Measurements from ENCODE around the gene NRIP3.
"Not testable (repeated sequence)": the region's sequence is repeated elsewhere in the genome, so short reads cannot be mapped to it uniquely, and the experiment has no call there.

NRIP3 gene

DNA sequence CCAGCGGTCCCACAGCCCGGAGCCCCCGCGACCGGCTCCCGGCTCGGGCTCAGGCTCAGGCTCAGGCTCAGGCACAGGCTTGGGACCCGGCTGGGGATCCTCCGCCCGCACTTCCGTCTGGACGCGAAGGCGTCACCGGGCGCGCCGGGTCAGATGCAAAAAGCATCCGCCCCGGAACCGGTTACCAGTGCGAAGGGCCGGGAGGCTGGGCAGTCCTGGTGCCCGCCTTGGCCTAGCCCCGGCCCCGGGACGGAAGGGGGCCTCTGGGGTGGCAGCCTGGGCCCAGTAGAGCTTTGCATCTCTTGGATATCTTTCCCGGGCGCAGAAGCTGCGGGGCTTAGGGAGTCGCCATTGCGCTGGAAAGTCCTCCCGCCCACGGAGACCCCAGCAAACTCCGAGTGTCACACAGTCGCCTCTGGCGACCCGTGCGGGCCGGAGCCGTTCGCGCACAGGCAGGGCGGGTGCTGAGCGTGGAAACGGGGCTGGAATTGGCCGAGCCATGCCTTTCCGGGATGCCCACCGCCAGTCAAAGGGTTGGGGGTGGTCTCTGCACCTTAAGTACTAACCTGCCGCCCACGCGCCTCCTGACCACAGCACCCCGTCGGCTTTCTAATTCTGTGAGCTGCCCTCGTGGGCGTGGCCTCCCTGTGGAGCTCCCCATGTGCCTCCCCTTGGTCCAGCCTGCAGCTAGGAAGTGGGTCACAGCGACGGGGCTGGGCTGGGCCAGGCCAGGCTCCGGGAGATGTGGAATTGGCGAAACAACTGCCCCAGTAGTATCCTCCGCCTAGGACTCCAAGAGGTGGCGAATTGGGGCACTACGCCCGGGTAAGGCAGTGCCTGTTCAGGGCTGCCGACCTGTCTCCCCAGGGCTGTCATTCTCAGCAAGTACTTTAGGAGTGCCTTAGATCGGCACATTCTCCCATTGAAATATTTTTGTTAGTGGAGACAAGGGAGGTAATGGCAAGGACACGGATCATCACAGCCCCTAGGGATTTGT, 39.2 kb downstream of the NRIP3 start, which contains the start of gene TMEM9B:
TSS of gene TMEM9B (minus strand) at position 119 of the 997 bp plus-strand sequence. CDS start 129 bp downstream, outside the sequence.
- ATAC-seq (peak; percentile 89), DNase-seq (peak; percentile 82 to 87)
- peaks cover 38% of the 10 kb centered on the region for H3K4me1 Mint-ChIP-seq
- peak within 1 kb of the TSS; percentile 99 for H3K27ac Mint-ChIP-seq
- no peaks in the 10 kb centered on the region for H3K9me3 Mint-ChIP-seq
- H3K4me3 Mint-ChIP-seq: peak within 1 kb of the TSS; percentile 93 to 94
- H3K27me3 Mint-ChIP-seq: no peaks in the 10 kb centered on the region

DNA sequence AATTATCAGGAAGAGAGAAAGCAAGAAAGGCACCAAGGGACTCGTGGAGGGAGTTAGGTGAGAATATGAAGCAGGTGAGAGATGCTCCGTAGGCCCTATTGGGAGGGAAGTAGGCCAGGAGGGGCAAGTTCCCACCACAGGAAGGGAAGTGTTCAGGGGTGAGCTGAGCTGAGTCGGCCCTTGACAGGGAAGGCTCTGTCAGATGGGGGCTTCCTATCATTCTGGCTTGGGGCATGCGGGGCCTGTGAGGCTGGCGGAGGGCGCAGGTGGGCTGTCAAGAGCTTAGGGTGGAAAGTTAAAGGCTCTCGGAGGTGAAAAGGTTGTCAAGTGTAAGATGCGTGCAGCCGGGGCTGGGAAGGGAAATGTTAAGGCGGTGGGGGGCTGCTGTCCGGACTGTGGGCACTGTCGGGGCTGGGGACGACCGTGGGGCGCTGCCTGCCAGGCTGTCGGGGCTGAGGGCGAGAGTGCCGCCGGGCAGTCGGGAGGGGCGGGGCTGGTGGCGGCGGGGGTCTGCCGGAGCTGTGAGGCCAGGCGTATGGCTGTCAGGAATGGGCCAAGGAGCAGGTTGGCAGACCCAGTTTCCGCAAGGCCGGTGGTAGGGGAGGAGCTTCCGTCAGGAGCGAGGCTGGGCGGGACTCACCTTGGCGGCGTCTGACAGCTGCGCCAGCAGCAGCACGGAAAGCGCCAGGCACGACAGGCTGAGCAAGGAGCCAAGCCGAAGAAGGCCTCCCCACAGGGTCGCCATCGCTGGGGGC, 40.1 kb downstream of the NRIP3 start:
- ATAC-seq (peak; percentile 81), DNase-seq (peak; percentile 79 to 82)
- Mint-ChIP-seq H3K27me3 (no peaks in the 10 kb centered on the region), H3K4me1 (peaks cover 38% of the 10 kb centered on the region), H3K9me3 (no peaks in the 10 kb centered on the region), H3K4me3 (peak overlapping the region; percentile 93 to 94), H3K27ac (peak overlapping the region; percentile 99)

- ATAC-seq (no peak), DNase-seq (no peak)
- no peaks in the 10 kb centered on the region for H3K27me3 Mint-ChIP-seq
- peak overlapping the region; percentile 93 to 94 for H3K4me3 Mint-ChIP-seq
- peaks cover 38% of the 10 kb centered on the region for H3K4me1 Mint-ChIP-seq
- H3K9me3 Mint-ChIP-seq: no peaks in the 10 kb centered on the region
- H3K27ac Mint-ChIP-seq: peak overlapping the region; percentile 12 to 88
Observed at GRCh38 chr11:8962841-8963240, 41.0 kb downstream of the NRIP3 start.

DNA sequence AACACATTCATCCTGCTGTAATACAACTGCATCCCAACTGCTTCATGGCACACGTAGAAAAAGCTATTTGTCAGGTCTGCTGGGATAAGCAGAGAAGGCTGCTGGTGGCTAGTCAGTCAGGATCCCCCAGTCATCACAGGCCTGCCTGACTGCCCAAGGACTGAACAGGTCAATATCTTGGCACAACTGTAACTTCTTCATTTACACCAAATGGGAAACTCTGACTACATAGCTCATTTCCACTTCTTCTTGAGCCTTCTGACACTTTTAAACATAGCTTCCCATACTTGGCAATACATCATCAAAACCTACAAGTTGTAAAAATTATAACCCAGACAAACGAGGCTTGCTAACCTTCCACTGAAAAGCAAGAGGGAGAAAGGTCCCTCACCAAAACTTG, 42.4 kb downstream of the NRIP3 start:
- ATAC-seq (no peak), DNase-seq (no peak)
- Mint-ChIP-seq H3K9me3 (no peaks in the 10 kb centered on the region), H3K27me3 (no peaks in the 10 kb centered on the region), H3K4me1 (peaks cover 44% of the 10 kb centered on the region), H3K4me3 (no peak overlapping the region), H3K27ac (no peak overlapping the region)

- DNase-seq: peak; percentile 39 to 43
- Mint-ChIP-seq H3K4me1 (peaks cover 30% of the 10 kb centered on the region), H3K4me3 (no peak overlapping the region), H3K27ac (no peak overlapping the region), H3K9me3 (no peaks in the 10 kb centered on the region), H3K27me3 (no peaks in the 10 kb centered on the region)
- peak; percentile 56 for ATAC-seq
Observed at GRCh38 chr11:8959546-8960166, 44.1 kb downstream of the NRIP3 start.

- Mint-ChIP-seq H3K4me1 (peaks cover 21% of the 10 kb centered on the region), H3K9me3 (no peaks in the 10 kb centered on the region), H3K27me3 (no peaks in the 10 kb centered on the region), H3K4me3 (no peak overlapping the region), H3K27ac (peak overlapping the region in 1 of 2 donors; percentile 91)
- ATAC-seq (peak; percentile 81), DNase-seq (peak; percentile 3 to 36)
Observed at GRCh38 chr11:8956860-8957259, 46.9 kb downstream of the NRIP3 start.

- ATAC-seq: no peak
- H3K4me3 Mint-ChIP-seq: no peak overlapping the region
- H3K27ac Mint-ChIP-seq: peak overlapping the region in 1 of 2 donors; percentile 16
- H3K27me3 Mint-ChIP-seq: no peaks in the 10 kb centered on the region
- no peak for DNase-seq
- no peaks in the 10 kb centered on the region for H3K9me3 Mint-ChIP-seq
- H3K4me1 Mint-ChIP-seq: no peaks in the 10 kb centered on the region
Observed at GRCh38 chr11:8948886-8949285, 54.9 kb downstream of the NRIP3 start.

DNA sequence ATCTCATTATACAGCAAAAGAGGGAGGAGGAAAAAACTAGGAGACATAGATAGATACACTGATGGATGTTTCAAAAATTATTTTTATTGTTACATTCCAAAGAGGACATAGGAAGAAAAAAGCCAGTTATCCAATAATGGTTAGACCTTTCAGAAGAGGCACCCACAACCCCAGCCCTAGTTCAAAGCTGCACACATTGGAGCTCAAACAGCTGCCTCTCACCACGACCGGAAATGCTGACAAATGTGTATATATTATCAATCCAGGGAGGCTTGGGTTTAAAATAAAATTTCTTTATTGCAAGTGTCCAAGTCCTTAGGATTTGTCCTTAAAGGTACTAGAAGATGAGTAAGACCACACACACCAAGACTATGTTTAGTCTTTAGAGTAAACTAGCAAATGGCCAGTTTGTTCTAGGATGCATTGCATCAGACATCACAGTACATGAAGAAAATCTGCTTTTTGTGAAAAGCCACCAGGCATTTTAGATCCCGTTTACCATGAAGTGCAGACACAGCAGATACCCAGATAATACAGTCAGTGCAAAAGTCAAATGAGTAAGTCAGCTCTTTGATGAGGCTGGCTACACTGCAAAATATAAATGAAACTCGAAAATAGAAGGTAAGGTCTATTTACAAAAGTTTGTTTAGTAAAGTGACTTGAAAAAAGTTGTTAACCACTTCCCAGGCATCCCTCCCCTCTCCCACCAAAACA, 56.4 kb downstream of the NRIP3 start:
- H3K9me3 Mint-ChIP-seq: no peaks in the 10 kb centered on the region
- H3K4me3 Mint-ChIP-seq: no peak overlapping the region
- DNase-seq (no peak), ATAC-seq (no peak)
- no peaks in the 10 kb centered on the region for H3K4me1 Mint-ChIP-seq
- H3K27ac Mint-ChIP-seq: no peak overlapping the region
- no peaks in the 10 kb centered on the region for H3K27me3 Mint-ChIP-seq

DNA sequence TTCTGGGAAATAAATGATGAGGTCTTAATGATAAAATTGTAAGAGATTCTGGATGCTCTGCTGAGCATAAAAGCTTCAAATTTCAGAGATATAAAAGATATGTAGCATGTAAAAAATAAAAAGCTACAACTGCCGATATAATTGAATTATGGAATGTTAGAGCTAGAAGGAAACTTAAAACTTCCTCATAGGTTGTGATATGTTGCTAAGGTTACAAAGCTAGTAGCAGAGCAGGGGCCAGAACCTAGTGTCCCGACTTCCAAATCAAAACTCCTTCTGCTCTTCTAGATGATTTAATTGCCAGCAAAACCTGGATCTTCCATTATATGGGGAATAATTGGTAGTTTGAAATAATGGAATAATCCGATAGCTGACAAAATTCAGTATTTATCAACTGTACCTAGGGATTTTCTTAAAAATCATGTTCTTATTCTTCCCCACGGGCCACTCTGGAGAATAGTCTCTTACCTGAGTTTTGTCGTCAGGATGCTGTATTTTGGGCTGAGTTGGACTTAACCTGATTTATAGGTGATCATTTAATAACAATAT, 61.2 kb downstream of the NRIP3 start, which contains the start of gene ASCL3:
TSS of gene ASCL3 (minus strand) at position 499 of the 549 bp plus-strand sequence. CDS start 4,855 bp downstream, outside the sequence.
- H3K9me3 Mint-ChIP-seq: no peaks in the 10 kb centered on the region
- DNase-seq: no peak
- H3K4me1 Mint-ChIP-seq: no peaks in the 10 kb centered on the region
- H3K27me3 Mint-ChIP-seq: no peaks in the 10 kb centered on the region
- H3K4me3 Mint-ChIP-seq: no peak within 1 kb of the TSS
- ATAC-seq: no peak
- H3K27ac Mint-ChIP-seq: no peak within 1 kb of the TSS

- H3K27me3 Mint-ChIP-seq: no peaks in the 10 kb centered on the region
- no peak for DNase-seq
- H3K4me3 Mint-ChIP-seq: no peak overlapping the region
- H3K27ac Mint-ChIP-seq: no peak overlapping the region
- H3K9me3 Mint-ChIP-seq: no peaks in the 10 kb centered on the region
- no peaks in the 10 kb centered on the region for H3K4me1 Mint-ChIP-seq
- ATAC-seq: no peak
Observed at GRCh38 chr11:8941341-8942103, 62.3 kb downstream of the NRIP3 start.

DNA sequence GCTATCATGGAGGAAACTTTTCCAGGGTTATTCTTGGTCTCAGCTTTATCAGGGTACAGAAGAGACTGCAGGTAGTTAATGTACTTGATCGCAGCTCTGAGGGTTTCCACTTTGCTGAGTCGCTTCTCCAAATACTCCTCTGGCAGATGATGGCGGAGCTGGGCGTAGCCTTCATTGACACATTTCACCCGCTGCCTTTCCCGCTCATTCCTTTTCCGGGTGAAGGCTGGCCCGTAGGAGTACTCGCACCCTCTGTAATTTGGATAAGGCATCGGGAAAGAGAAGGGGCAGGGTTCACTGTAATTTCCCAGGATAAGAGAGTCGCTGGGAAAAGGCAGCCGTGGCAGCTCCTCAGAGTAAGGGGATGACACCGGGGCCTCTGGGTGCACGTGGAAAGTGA, 66.1 kb downstream of the NRIP3 start:
- ATAC-seq (no peak), DNase-seq (no peak)
- no peak overlapping the region for H3K4me3 Mint-ChIP-seq
- H3K27me3 Mint-ChIP-seq: no peaks in the 10 kb centered on the region
- no peaks in the 10 kb centered on the region for H3K9me3 Mint-ChIP-seq
- H3K27ac Mint-ChIP-seq: peak overlapping the region in 1 of 2 donors; percentile 3
- no peaks in the 10 kb centered on the region for H3K4me1 Mint-ChIP-seq

- Mint-ChIP-seq H3K4me3 (no peak overlapping the region), H3K27me3 (no peaks in the 10 kb centered on the region), H3K9me3 (no peaks in the 10 kb centered on the region), H3K4me1 (no peaks in the 10 kb centered on the region), H3K27ac (no peak overlapping the region)
- ATAC-seq (no peak), DNase-seq (no peak)
Observed at GRCh38 chr11:8937159-8937558, 66.6 kb downstream of the NRIP3 start.

- not testable (repeated sequence) for H3K4me1 Mint-ChIP-seq, DNase-seq, H3K27ac Mint-ChIP-seq, H3K9me3 Mint-ChIP-seq, H3K4me3 Mint-ChIP-seq, H3K27me3 Mint-ChIP-seq, ATAC-seq
Observed at GRCh38 chr11:8935789-8936188, 68.0 kb downstream of the NRIP3 start.

All from stimulated activated naive CD8-positive, alpha-beta T cell treated with anti-CD3 and anti-CD28 coated beads, Interleukin-15, amount 100 ng/mL, for 72 hours (primary cell).